HepG2 (cell line): ENCODE results near the gene TMEM187. TPM values are rescaled to one million over a fixed set of nuclear protein-coding genes. Genes with fewer than 3 reads are reported as not detected.
A peak's percentile ranks its signal among the peaks of the same experiment; 100 is the strongest.

ENCODE experiments used
- ATAC-seq: fragments of 200-7000 bp; cut with Tn5 transposase; 3 replicates; pipeline ENCODE4 v1.9.1; 2020; ENCODE audit warnings: mild to moderate bottlenecking, moderate library complexity
- BruUV-seq: library from RNA; stranded (reverse); fragments of 400-500 nt; replicated peaks from 2 replicates; lab custom pipeline; 2021; lab: Mats Ljungman, UMichigan
- CTCF ChIA-PET: fragments of 300-600 bp; formaldehyde crosslinking; extraction: SDS; loops from one replicate; lab custom pipeline; 2021; ENCODE audit warnings: low total read pairs, inconsistent platforms, low intra/inter-chr PET ratio; lab: Yijun Ruan, JAX
- POLR2A ChIA-PET: fragments of 350-600 bp; sonication (Branson Sonifier 250); formaldehyde crosslinking; loops from one replicate; lab custom pipeline; 2020; ENCODE audit warnings: antibody characterized with exemption, inconsistent platforms; lab: Yijun Ruan, JAX
- DNase-seq: peaks from one replicate; pipeline ENCODE4 v3.0.0-alpha.2; 2015; ENCODE audit warnings: low spot score
- FAIRE-seq: peaks from 3 replicates; lab custom pipeline; 2011; peaks lifted over from hg19 to GRCh38; lab: Jason Lieb, UNC
- H2AFZ ChIP-seq: one replicate; pipeline ENCODE4 v1.6.1; 2011; ENCODE audit warnings: low read length, inconsistent platforms
- H3K27ac ChIP-seq: fragments of 300-600 bp; 3 replicates; pipeline ENCODE4 v1.8.0; 2011; ENCODE audit warnings: mixed run types, mild to moderate bottlenecking, mixed read lengths, low read length, inconsistent platforms; ENCODE audit not compliant: insufficient read depth; ENCODE audit errors: extremely low read length
- H3K27me3 ChIP-seq, 2 experiments: fragments of 200-600 bp in 1 of 2; 2 replicates in 1 of 2; 3 replicates in 1 of 2; pipeline versions ENCODE4 v1.6.0 to v1.8.0; 2011; ENCODE audit warnings: low read length in 2 of 2, mild to moderate bottlenecking in 2 of 2, moderate library complexity in 2 of 2, inconsistent platforms in 1 of 2; ENCODE audit not compliant: insufficient read depth in 2 of 2, control insufficient read depth in 1 of 2
- H3K36me3 ChIP-seq, 2 experiments: fragments of 200-600 bp in 1 of 2; replicated peaks in 1 of 2; 2 replicates in 1 of 2; 3 replicates in 1 of 2; pipeline versions ENCODE4 v1.5.1 to v1.8.0; 2011; ENCODE audit warnings: low read length in 2 of 2, inconsistent platforms in 1 of 2; ENCODE audit not compliant: insufficient read depth in 2 of 2, control insufficient read depth in 1 of 2
- H3K4me1 ChIP-seq: 2 replicates; pipeline ENCODE4 v1.5.1; 2012; ENCODE audit warnings: low read length, inconsistent platforms; ENCODE audit not compliant: insufficient read depth
- H3K4me2 ChIP-seq: 2 replicates; pipeline ENCODE4 v1.6.0; 2011; ENCODE audit warnings: low read depth, low read length, inconsistent platforms
- H3K4me3 ChIP-seq, 3 experiments: fragments of 200-600 bp in 1 of 3; sonication (generic), shearing (Covaris generic) in 1 of 3; replicated peaks in 1 of 3; 2 replicates each; pipeline ENCODE4 v1.5.1; 2011 to 2016; ENCODE audit warnings: low read length in 3 of 3, inconsistent platforms in 2 of 3, low read depth in 2 of 3, mild to moderate bottlenecking in 2 of 3, control low read depth in 1 of 3, mixed read lengths in 1 of 3; ENCODE audit not compliant: insufficient read depth in 1 of 3
- H3K79me2 ChIP-seq: one replicate; pipeline ENCODE4 v1.6.1; 2011; ENCODE audit warnings: low read length, inconsistent platforms; ENCODE audit not compliant: insufficient read depth
- H3K9ac ChIP-seq: 2 replicates; pipeline ENCODE4 v1.6.0; 2011; ENCODE audit warnings: mild to moderate bottlenecking, low read depth, low read length, inconsistent platforms; ENCODE audit not compliant: insufficient read depth
- H3K9me3 ChIP-seq: 2 replicates; pipeline ENCODE4 v1.5.1; 2012; ENCODE audit warnings: mild to moderate bottlenecking, low read length
- H4K20me1 ChIP-seq: 2 replicates; pipeline ENCODE4 v1.6.0; 2011; ENCODE audit warnings: inconsistent platforms, mild to moderate bottlenecking, low read length, moderate library complexity; ENCODE audit not compliant: insufficient read depth
- AHR ChIP-seq: IDR thresholded peaks from 2 replicates; pipeline ENCODE4 v1.6.1; 2018; ENCODE audit warnings: missing genetic modification reagents, missing compliant biosample characterization
- HNRNPL ChIP-seq: fragments of 200-400 bp; formaldehyde crosslinking; IDR thresholded peaks from 2 replicates; pipeline ENCODE4 v1.6.1; 2017; ENCODE audit warnings: mild to moderate bottlenecking, low read depth, low read length
- IKZF1 ChIP-seq: fragments of 450-650 bp; IDR thresholded peaks from 2 replicates; pipeline ENCODE4 v1.7.1; 2016
- MED13 ChIP-seq: sonication (generic); formaldehyde crosslinking; IDR thresholded peaks from 2 replicates; pipeline ENCODE4 v1.5.0; 2020; ENCODE audit warnings: missing genetic modification reagents
- PCBP2 ChIP-seq: fragments of 200-400 bp; formaldehyde crosslinking; optimal IDR thresholded peaks from 2 replicates; pipeline ENCODE3; 2018; ENCODE audit warnings: low read length, low read depth; ENCODE audit not compliant: poor library complexity, severe bottlenecking
- RAD21 ChIP-seq: fragments of 450-650 bp; formaldehyde crosslinking; IDR thresholded peaks from 2 replicates; pipeline ENCODE4 v1.5.0; 2020; ENCODE audit warnings: mild to moderate bottlenecking
- RBM39 ChIP-seq: fragments of 200-400 bp; formaldehyde crosslinking; IDR thresholded peaks from one replicate; pipeline ENCODE4 v1.6.1; 2018; ENCODE audit warnings: antibody characterized with exemption, mild to moderate bottlenecking, low read depth, low read length; ENCODE audit not compliant: poor library complexity, severe bottlenecking
- ZNF841 ChIP-seq: sonication (generic); formaldehyde crosslinking; IDR thresholded peaks from 2 replicates; pipeline ENCODE4 v1.8.1; 2023; ENCODE audit warnings: missing genetic modification reagents, borderline replicate concordance
- WGBS: methylation state at CpG from one replicate; pipeline ENCODE4 v1.1.6; 2017; ENCODE audit warnings: low lambda C conversion rate; 5-methylcytosine and 5-hydroxymethylcytosine counted together
- in situ Hi-C: cut with HindIII; loops from 2 replicates; pipeline ENCODE4 v1.10.0; 2017; ENCODE audit warnings: low pct_unique_long_range_greater_than_20kb; ENCODE audit not compliant: extremely low pct_ligation_motif_present
- intact Hi-C: fragments of 100-400 bp; cut with micrococcal nuclease; formaldehyde crosslinking; loops from one replicate; pipeline ENCODE4 v1.10.0; 2022; ENCODE audit not compliant: unreplicated experiment
- polyA plus RNA-seq, 8 experiments: library from polyadenylated mRNA; depleted of rRNA in 3 of 8; stranded (reverse) in 7 of 8; unstranded in 1 of 8; fragments of >200 nt; fragmentation: Illumina TruSeq in 4 of 8; extraction: Trizol in 4 of 8; gene quantifications; 2 replicates each; pipeline versions ENCODE4 v1.2.1 to v1.2.3, GENCODE V29; 2011 to 2016; ENCODE audit warnings: low read depth in 4 of 8, missing spikeins in 1 of 8, mixed read lengths in 1 of 8; ENCODE audit not compliant: insufficient read depth in 1 of 8
- total RNA-seq, 5 experiments: library from RNA; depleted of rRNA; stranded (reverse); fragments of >200 nt; fragmentation: Illumina TruSeq; extraction: Trizol; gene quantifications; 2 replicates each; pipeline ENCODE4 v1.2.3, GENCODE V29; 2016; ENCODE audit warnings: low read depth in 1 of 5
- TF ChIP-seq, protein P1 (sequence below): sonication (generic); formaldehyde crosslinking; IDR thresholded peaks from 2 replicates; pipeline ENCODE4 v1.4.0; 2020; ENCODE audit warnings: missing genetic modification reagents, borderline replicate concordance
- TF ChIP-seq, protein P2 (sequence below), 2 experiments: sonication (generic) in 1 of 2; formaldehyde crosslinking in 1 of 2; IDR thresholded peaks; 2 replicates each; pipeline versions ENCODE4 v1.4.0 to v1.6.1; 2018 to 2020; ENCODE audit warnings: missing genetic modification reagents in 2 of 2, borderline replicate concordance in 1 of 2, low read depth in 1 of 2, mild to moderate bottlenecking in 1 of 2, missing biosample characterization in 1 of 2
- TF ChIP-seq, protein P3 (sequence below): sonication (generic); formaldehyde crosslinking; IDR thresholded peaks from 2 replicates; pipeline ENCODE4 v1.5.0; 2020; ENCODE audit warnings: missing genetic modification reagents
- TF ChIP-seq, protein P4 (sequence below): sonication (generic); formaldehyde crosslinking; IDR thresholded peaks from 2 replicates; pipeline ENCODE4 v1.8.1; 2023; ENCODE audit warnings: mild to moderate bottlenecking, inconsistent platforms, moderate library complexity, missing genetic modification reagents, borderline replicate concordance

The TMEM187 gene
- total and polyA plus RNA-seq, 2 of the 13 experiments (the other 11 are each of a cell fraction or from before 2014, with no cell fraction given) = 2.2 to 6.2 TPM

DNA sequence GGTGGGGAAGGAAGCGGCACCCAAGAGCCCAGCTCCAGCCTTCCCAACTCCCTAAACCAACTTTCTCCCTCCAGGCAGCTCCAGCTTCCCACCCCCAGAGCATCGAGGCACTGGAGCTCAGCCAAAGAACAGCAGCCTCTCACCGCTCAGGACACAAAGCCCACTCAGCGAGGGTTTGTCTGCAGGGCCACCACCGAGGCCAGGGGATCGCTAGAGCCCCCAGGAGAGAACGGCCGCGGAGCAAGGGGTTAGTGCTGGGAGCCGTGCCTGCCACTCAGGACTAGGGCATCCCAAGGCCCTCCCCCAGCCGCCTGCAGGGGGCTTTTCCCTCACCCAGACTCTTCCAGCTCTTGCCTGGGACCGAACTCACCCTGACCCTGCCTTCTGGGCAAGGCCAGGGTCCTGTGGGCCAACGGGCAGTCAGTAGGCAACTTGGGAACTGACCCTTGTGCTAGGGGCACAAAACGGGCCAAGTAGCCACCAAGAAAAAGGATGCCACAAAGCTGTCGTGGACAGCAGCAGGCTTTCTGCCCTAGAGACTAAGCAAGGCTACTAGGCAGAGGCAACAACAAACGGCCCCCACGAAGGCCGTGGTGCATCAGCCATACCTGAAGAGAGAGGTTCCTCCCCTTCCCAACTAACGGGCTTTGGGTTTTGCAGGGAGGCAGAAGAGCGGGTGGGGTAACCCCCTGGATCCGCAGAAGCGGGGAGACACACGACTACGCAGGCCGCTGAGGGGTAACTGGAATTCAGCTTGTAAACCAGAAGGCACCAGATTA, 3.2 kb upstream of the TMEM187 start:
- 0% methylated on average over 1 of the region's 25 CpGs for WGBS
- BruUV-seq = no TSS peak
- in situ Hi-C loops = no loop called here
- H4K20me1 ChIP-seq = peaks cover 45% of the 10 kb centered on the region
- H3K27me3 ChIP-seq = no peaks in the 10 kb centered on the region; a peak in 1 of 5 replicates
- ATAC-seq (0 out of 3 replicates have a peak, but pooled peaks have one; percentile 3), FAIRE-seq (no peak), DNase-seq (no peak)
- ChIA-PET CTCF (no interaction called here), POLR2A (interaction anchor here (1.3 to 6.3 kb wide), 6 partner anchors 22 to 44 kb away, joined by 4 to 54 read pairs (median 10); no protein-coding TSS in a partner anchor)
- peak overlapping the region; percentile 50 to 90 (median 89) for H3K4me3 ChIP-seq
- H3K9me3 ChIP-seq = no peaks in the 10 kb centered on the region
- no peak overlapping the region for H3K27ac ChIP-seq
- H3K36me3 ChIP-seq = peaks cover 3 to 19% of the 10 kb centered on the region in 2 experiments; a peak in 4 of 5 replicates
- intact Hi-C loops = no loop called here
- H3K4me2 ChIP-seq = peak overlapping the region; percentile 88
- no peak overlapping the region for H2AFZ ChIP-seq
- H3K9ac ChIP-seq = peak overlapping the region; percentile 67
- peaks cover 71% of the 10 kb centered on the region for H3K79me2 ChIP-seq
- H3K4me1 ChIP-seq = peaks cover 48% of the 10 kb centered on the region
- TF ChIP-seq, protein P1, sequence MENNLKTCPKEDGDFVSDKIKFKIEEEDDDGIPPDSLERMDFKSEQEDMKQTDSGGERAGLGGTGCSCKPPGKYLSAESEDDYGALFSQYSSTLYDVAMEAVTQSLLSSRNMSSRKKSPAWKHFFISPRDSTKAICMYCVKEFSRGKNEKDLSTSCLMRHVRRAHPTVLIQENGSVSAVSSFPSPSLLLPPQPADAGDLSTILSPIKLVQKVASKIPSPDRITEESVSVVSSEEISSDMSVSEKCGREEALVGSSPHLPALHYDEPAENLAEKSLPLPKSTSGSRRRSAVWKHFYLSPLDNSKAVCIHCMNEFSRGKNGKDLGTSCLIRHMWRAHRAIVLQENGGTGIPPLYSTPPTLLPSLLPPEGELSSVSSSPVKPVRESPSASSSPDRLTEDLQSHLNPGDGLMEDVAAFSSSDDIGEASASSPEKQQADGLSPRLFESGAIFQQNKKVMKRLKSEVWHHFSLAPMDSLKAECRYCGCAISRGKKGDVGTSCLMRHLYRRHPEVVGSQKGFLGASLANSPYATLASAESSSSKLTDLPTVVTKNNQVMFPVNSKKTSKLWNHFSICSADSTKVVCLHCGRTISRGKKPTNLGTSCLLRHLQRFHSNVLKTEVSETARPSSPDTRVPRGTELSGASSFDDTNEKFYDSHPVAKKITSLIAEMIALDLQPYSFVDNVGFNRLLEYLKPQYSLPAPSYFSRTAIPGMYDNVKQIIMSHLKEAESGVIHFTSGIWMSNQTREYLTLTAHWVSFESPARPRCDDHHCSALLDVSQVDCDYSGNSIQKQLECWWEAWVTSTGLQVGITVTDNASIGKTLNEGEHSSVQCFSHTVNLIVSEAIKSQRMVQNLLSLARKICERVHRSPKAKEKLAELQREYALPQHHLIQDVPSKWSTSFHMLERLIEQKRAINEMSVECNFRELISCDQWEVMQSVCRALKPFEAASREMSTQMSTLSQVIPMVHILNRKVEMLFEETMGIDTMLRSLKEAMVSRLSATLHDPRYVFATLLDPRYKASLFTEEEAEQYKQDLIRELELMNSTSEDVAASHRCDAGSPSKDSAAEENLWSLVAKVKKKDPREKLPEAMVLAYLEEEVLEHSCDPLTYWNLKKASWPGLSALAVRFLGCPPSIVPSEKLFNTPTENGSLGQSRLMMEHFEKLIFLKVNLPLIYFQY (CRISPR knock-in tag) = no peak
- TF ChIP-seq RBM39 = no peak
- TF ChIP-seq MED13 (CRISPR knock-in tag) = no peak
- TF ChIP-seq, protein P2, sequence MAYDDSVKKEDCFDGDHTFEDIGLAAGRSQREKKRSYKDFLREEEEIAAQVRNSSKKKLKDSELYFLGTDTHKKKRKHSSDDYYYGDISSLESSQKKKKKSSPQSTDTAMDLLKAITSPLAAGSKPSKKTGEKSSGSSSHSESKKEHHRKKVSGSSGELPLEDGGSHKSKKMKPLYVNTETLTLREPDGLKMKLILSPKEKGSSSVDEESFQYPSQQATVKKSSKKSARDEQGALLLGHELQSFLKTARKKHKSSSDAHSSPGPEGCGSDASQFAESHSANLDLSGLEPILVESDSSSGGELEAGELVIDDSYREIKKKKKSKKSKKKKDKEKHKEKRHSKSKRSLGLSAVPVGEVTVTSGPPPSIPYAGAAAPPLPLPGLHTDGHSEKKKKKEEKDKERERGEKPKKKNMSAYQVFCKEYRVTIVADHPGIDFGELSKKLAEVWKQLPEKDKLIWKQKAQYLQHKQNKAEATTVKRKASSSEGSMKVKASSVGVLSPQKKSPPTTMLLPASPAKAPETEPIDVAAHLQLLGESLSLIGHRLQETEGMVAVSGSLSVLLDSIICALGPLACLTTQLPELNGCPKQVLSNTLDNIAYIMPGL (CRISPR knock-in tag; IDR thresholded peaks at IDR 0.05; ENCODE audit: borderline replicate concordance in 1 of 2, low read depth in 1 of 2) = no peak
- TF ChIP-seq PCBP2 = no peak
- TF ChIP-seq ZNF841 = no peak
- TF ChIP-seq AHR (CRISPR knock-in tag) = no peak
- no peak for TF ChIP-seq IKZF1
- TF ChIP-seq, protein P3, sequence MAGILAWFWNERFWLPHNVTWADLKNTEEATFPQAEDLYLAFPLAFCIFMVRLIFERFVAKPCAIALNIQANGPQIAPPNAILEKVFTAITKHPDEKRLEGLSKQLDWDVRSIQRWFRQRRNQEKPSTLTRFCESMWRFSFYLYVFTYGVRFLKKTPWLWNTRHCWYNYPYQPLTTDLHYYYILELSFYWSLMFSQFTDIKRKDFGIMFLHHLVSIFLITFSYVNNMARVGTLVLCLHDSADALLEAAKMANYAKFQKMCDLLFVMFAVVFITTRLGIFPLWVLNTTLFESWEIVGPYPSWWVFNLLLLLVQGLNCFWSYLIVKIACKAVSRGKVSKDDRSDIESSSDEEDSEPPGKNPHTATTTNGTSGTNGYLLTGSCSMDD (CRISPR knock-in tag) = no peak
- TF ChIP-seq HNRNPL = 0 out of 2 replicates have a peak, but pooled peaks have one; percentile 41
- TF ChIP-seq, protein P4, sequence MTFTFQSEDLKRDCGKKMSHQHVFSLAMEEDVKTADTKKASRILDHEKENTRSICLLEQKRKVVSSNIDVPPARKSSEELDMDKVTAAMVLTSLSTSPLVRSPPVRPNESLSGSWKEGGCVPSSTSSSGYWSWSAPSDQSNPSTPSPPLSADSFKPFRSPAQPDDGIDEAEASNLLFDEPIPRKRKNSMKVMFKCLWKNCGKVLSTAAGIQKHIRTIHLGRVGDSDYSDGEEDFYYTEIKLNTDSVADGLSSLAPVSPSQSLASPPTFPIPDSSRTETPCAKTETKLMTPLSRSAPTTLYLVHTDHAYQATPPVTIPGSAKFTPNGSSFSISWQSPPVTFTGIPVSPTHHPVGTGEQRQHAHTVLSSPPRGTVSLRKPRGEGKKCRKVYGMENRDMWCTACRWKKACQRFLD (CRISPR knock-in tag) = no peak
- TF ChIP-seq RAD21 (CRISPR knock-in tag) = peak; percentile 6; the same call in 1 of the 2 replicates
